HG03558 (cell line): Measurements from ENCODE around the gene ARID1B.

Source experiments
- ATAC-seq: cut with Tn5 transposase; IDR thresholded peaks from one replicate; pipeline ENCODE4 v1.9.1; 2021; ENCODE audit warnings: moderate number of reproducible peaks; ENCODE audit not compliant: unreplicated experiment; ENCODE audit errors: extremely low read depth

The ARID1B gene

DNA sequence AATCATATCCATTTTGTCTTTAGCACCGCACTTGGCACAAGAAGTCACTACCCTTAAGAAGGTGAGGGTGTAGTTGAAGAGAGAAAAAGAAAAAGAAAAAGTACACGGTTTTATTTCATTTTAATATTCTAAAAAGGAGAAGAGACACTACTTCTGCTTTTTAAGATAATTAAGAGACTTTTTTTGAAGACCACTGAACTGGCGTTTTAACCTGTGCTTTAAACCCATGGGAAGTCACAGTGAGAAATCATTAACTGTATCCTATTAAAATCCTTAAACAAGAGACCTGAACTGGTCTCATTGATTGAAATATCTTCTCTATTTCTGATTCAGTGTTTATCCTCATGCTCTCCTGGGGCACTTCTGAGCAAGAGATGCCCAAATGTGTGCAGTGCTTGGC is 302.6 kb downstream of the ARID1B start:
- no peak for ATAC-seq

DNA sequence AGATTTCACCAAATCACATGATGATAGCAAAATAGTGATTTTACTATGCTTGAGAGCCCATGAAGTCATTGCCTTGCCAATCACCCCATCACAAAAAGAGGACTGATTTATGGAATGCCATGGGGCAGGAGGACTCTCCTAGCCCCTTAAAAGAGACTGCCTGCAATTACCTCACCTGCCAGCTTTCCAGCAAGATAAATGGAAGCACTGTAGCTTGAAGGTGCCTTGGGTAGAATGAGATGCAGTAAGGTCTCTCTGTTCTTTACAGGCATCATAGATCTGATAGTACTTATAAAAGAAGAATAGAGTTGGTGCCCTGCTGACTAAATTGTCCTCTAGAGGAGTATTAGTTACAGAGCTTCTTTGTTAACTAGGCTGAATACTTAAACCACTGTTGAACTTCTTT is 303.8 kb downstream of the ARID1B start:
- no peak for ATAC-seq

DNA sequence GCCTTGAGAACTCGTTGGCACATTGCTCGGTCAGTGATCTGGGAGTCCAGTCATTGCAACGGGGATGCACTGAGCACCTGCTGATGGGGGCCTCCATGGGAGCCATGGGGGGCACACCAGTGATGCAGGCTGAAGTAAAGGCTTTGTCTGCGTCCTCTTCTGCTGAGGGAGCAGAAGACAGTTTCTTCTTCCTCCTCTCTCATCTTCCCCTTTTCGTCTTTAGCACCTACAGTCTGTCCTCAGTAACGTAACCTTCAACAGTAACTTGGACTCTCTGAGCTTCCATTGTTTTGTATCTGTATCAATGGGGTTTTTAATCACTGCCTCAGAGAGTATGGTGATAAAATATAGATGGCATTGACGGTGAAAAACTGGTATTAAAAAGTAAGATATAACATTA is 306.2 kb downstream of the ARID1B start:
- ATAC-seq: no peak

DNA sequence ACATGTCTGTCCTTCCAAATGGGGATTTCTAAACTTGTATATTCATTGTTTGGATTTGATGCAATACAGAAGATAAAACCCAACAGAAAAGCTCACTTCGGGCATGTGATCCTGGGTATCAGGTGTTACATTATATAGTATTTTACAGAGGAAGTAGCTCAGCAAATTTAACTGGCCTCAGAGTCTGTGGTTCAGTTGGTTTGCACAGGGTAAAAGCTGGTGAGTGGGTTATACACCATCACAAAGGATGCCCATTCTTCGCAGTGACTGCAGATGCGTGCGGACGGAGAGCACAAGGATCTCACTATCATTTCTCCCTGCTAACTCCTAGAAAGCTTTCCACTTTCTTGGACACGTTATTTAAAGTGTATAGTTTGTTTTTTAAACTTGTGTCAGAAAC is 309.5 kb downstream of the ARID1B start:
- ATAC-seq: no peak

DNA sequence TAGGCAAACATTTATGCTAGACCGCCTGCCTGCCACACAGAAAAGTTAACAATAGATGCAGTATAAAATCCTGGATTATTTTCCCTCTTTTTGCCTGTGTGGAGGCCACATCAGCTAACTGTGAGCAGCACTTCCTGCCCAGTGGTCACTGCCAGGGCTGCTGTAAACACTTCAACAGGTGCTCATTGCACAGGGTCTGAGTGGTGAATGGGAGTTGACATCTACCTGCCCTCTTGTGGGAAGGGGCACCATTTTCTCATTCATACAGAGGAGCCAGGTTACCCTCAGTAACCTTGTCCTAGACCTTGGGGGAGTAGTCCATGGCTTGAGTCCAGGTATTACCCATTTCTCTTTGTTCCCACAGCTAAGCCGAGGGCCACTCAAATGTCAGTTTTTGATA is 310.8 kb downstream of the ARID1B start:
- ATAC-seq: no peak

DNA sequence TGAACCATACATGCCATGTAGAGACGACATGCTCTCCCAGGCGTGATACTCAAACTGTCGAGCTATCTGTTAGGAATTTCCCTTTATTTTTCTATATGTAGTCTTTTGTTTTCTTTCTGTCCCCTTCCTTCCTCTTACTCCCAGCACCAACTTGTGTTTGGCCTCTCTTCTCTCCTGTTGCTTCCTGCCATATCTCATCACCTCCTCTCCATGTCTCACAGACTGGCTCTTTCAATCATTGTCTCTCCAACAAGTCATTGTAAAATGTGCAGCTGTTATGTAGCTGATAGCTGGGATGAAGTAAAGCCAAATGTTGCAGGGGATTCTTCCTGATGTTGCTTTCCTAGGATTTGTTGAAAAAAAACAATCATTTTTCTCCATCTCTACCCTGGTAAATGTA is 311.7 kb downstream of the ARID1B start:
- no peak for ATAC-seq

DNA sequence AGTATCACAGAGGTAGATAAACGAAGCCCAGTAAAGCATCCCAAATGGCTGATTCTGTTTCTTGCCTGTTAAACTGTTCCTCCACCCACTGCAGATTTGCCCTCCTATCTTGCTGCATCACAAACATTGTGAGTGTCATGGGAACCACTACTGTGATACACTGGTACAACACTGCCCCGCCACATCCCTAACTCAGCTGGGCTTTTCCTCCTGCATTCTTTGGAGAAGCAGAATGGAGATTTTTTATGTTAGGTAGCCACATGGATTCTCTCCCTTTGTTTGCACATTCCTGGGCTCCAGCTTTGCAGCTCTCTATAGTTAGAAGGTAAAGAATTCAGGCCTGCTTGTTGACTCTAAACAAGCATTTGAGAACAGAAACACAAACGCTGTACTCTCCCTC is 312.1 kb downstream of the ARID1B start:
- ATAC-seq: no peak

DNA sequence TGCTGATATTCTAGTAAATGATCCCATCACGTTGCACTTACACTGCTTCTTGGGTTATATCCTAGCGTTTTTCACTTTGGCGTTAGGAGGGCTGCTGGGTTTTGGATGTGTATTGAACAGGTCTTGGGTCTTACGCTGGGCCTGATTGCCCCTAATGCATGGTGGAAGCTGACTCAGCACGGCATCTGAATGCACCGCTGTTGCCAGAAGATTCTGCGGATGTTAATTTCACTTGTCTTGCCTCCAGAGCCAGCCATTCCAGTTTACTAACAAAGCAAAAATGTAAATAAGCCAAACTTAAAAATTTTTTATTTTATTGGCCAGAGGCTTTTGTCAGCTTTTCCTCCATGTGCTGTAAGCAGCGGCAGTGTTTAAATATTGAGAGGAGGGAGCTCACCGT is 312.7 kb downstream of the ARID1B start:
- no peak for ATAC-seq

DNA sequence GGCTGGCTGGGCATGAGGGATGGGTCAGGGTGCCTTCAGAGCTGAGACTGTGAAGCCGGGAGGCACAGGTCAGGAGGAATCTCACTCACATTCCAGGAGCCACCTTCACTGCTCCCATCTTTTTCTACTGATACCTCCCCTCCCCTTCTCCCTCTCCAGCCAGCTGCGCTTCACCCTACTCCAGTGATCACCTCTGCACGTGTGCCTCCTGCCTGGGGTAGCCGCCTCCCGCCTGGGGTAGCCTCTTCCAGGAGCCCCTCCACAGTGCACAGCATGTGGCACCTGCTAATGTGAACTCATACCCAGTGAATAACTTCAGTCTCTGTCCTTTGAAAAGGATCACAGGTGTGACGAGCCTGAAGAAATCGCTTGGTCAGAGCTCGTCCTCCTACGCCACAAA is 313.6 kb downstream of the ARID1B start:
- no peak for ATAC-seq

DNA sequence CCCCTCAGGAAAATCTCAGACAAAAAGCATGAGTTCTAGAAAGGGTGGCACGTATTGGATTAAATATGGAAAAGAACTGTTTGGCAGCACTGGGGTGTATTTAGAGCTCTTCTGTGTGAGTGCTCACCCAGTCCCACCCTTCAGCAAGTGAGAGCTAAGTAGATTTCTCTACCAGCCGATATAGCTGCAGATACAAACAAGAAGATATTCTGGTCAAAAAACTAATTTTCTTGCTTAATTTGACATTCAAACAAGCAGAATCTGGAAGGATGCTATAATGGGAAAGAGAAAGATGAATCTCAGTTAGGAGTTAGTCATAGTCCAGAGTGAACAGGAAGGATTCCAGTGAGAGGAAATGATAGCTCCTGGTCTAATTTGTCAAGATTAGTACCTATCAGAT is 314.1 kb downstream of the ARID1B start:
- no peak for ATAC-seq

DNA sequence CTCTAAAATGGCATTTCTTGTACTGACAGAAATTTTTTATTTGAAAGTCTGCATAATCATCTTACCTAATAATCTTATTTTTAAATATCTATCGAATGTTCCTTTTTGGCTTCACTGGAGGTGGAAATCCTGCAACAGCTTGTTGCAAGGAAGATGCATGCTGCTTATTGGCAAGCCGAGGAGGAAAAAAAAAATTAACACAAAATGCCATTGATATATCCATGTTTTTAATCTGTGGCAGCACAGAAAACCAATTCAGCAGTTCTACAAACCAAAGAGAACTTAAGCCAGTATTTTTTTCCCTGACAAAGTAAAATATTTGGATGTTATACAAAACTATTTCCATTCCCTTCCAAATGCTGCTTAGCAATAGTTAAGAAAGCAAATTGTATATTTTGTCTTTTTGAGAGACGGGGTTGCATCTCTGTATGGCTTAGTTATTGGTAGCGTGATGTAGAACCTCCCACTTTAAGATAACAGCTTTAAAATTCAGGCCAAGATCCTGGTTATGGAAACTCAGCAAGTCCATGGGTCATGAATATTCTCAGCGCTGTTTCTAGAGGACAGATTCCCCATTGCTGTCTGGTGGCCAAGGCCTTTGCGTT is 314.8 kb downstream of the ARID1B start:
- ATAC-seq: no peak

DNA sequence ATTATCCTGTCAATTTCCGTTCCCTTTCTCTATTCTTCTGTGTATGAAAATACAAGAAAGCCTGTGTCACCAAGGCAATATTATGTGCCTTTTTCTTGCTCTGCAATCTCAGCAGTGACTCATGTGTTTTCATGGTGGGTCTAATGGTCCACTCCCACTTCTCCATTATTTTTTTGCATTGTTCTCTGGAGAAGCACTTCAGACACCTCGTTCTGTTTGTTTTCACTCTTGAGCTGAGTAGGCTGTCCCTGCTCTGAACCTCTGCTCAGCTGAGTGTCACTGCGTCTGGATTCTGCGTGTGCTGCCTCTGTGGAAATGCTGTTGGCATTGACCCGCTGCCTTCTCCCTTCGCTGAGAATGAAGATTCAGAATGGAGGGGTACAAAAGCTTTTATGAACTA is 315.6 kb downstream of the ARID1B start:
- no peak for ATAC-seq

DNA sequence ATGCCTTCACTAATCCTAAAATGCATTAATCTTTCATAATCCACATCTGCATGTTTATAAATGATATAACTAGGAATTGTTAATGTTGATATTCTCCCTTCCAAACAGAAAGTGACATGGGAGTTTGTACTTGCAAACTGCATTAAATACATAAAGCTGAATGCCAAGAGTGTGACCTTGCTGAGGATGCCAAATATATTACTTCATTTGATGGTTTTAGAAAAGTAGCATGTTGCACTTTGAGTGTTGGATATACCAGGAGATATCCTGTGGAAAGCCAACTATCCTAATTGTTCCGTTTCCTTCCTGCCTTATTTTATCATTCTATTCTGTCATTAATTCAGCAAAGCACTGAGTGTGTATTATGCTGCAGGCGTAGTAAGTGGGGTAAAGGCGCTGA is 316.4 kb downstream of the ARID1B start:
- ATAC-seq: no peak

DNA sequence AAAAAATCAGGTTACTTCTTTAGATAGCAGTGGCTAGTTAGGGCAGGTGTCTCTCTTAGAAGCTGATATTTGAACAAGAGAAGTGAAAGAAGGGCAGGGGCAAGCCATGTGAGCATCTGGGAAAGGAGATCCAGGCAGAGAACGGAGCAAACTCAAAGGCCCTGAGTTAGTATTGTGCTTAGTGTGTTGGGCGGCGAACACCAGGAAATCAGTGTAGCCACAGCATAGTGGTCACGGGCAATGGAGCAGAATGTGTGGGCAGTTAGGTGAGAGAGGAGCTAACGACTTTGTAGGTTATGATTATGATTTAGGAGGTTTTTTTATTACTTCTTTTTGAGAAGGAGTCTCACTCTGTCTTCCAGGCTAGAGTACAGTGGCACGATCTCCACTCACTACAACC is 316.9 kb downstream of the ARID1B start:
- no peak for ATAC-seq

DNA sequence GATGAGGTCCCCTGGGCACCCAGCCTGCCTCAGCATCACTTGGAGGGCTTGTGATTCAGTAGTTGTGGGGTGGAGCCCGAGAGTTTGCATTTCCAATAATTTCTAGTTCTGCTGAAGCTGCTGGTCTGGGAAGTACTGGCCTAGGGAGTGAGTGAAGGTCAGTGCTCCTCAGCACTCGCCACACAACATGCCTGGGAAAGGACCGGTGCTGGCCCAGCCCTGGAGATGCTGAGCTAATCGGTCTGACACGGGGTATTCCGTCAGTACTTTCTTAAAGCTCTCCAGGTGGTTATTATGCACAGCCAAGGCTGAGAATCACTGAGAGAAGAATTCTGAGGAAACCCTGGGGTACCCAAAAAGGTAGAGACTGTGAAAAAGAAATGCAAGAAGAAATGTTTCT is 317.9 kb downstream of the ARID1B start:
- ATAC-seq: no peak

DNA sequence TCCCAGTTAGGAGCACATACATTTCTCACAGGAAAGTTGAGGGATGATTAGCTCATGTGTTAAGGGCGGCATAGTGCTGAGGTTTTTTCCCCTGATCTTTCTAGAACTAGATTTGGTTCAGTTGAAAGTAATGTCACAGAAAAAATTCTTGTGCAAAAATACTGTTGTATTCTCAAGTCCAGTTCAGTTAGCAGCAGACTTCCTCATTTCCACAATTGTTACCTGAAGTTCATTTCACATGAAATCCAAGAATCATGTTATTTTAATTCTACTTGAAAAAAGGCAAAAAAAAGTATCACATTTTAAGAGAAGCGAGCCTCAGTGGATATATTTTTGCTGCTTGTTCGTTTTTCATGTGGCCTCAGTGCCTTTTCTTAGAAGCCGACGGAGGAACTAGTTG is 318.4 kb downstream of the ARID1B start:
- no peak for ATAC-seq

DNA sequence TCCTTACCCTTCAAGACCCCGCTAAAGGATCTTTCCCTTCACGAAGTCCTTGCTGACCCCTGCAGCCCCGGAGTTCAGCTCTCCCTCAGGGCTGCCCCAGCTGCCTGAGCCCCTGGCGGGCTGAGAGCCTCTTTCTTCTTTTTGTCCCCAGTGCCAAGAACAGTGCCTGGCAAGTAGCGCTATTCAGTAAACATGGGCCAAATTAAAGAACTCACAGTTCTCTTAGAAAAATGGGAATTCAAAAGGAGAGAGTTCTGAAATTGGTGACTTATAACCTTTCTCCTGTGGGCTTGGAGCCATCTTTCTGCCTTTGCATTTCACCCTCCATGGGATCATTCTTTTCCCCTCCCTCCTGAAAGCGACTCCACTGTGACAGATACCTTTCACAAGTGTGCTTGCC is 318.9 kb downstream of the ARID1B start:
- no peak for ATAC-seq

DNA sequence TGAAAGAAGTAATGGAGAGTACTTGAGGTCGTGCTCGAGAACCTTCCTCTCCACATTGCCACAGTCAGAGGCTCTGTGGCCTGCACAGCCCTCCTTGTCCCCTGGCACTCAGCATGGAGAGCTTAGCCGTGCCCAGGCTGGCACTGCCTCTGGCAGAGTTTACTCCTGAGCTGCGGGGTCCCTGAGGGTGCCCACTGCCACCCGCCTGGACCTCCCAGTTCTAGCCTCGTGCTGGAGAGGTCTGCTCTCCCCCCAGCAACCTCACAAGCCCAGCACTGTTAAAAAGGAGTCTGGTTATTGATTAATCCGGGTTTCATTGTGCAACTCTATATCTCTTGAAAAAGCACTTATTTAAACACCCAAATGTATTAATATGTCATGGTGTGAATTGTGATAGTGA is 319.3 kb downstream of the ARID1B start:
- no peak for ATAC-seq

DNA sequence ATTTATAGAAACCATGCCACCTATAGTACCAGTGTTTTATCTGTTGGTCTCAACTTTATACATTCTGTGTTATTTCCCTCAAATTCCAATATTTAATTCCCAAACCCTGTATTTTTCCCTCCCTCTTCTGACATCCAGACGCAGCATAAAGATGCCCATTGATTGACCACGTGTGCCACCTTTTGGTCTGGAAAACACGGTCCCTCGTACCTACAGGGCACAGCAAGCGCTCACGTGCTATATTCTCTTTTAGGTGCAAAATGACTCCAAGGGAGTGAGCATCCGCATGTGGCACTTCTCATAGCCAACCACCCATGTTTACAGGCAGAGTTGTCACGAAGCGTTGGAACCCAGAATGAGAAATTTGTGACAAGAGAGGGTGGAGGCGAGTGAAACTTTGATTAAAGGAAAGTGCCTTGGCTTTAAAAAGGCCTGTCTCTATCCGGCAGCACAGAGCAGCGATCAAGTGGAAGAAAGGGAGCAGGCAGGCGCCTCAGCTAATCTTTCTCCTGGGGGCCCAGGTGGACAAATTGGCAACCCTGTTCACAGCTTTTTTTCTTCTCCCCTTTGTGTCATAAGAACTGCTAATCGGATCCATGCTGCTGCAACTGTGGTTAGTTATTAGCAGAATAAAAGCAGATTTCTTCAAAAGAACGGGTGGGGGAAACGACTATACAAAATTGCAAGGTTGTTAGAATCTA is 320.2 kb downstream of the ARID1B start:
- no peak for ATAC-seq

DNA sequence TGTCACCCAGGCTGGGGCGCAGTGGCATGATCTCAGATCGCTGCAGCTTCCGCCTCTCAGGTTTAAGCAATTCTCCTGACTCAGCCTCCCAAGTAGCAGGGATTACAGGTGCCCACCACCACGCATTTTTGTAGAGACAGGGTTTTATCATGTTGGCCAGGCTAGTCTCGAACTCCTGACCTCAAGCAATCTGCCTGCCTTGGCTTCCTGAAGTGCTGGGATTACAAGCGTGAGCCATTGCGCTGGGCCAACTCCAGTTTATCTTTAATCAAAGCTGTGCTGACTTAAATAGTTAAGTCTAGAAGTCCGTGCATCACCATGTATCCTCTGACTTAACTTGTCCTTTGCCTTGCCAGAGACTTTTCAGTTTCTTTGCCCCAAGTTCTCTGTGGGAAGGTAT is 321.8 kb downstream of the ARID1B start:
- ATAC-seq: no peak

DNA sequence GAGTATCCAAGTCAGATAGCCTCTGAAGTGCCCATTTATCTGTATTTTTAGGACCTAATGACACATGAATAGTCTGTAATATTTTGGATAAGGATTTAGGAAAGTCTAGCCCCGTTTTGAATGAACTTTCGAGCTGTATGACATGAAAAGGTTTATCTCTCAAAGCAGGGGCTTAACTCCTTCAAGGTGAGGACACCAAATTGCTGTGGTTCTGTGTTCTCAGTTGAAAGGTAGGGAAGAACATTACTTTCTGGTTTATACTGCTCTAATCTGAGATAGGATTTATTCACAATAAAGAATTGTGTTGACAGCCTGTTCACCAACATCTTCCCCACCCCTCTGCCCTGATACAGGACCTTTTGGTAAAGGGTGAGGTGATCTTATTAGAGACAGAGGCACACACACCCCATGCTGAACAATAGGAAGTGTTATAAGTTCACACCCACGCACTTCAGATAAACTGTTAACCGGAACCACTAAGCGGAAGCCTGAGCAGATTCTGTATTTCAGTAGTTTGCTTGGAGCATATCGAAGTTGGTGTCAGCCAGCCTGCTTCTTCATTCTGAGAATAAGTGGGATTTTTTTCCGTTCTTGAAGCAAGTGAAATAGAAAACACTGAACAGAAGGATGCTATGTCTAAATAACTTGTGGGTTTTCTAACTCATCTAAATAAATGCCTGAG is 322.9 kb downstream of the ARID1B start:
- peak; percentile 93 for ATAC-seq

DNA sequence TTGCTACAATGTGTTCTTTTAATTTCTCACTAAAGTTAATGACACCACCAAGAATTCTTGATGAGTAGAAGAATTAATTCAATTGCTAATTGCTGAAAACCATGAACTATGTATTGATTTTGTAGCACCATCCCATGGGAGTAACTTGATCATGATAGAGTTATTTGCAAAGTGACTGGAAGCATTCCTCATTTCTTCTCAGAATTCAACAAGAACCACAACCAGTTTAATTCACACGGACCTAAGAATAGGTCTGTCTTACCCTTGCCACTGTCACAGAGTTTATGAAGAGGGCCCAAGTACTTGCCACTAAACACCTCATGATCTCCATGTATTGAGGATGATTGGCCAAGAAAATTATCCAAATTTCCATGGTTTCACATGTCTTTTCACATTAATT is 324.0 kb downstream of the ARID1B start:
- ATAC-seq: no peak
